Liver (tissue), 9 donors: ENCODE results near the gene FN3K. TPM values are rescaled to one million over a fixed set of nuclear protein-coding genes. Genes with fewer than 3 reads are reported as not detected.
A peak's percentile ranks its signal among the peaks of the same experiment; 100 is the strongest.

Experiments
- DNase-seq: peaks from one replicate; pipeline ENCODE4 v3.0.0-alpha.2; 2017; ENCODE audit warnings: low spot score
- H3K27ac ChIP-seq, 2 donors: one replicate each; pipeline ENCODE4 v1.7.0; 2013; ENCODE audit warnings: inconsistent platforms in 2 of 2, low read length in 2 of 2, control low read depth in 1 of 2, low read depth in 1 of 2, mild to moderate bottlenecking in 1 of 2
- H3K27me3 ChIP-seq, 4 donors: one replicate each; pipeline versions ENCODE4 v1.6.1 to v1.7.0; 2013; ENCODE audit warnings: low read length in 3 of 4, inconsistent platforms in 1 of 4, mild to moderate bottlenecking in 1 of 4, moderate library complexity in 1 of 4; ENCODE audit not compliant: control insufficient read depth in 4 of 4, insufficient read depth in 4 of 4
- H3K36me3 ChIP-seq, 4 donors: one replicate each; pipeline versions ENCODE4 v1.6.1 to v1.7.0; 2013; ENCODE audit warnings: low read length in 3 of 4, mild to moderate bottlenecking in 3 of 4, low read depth in 1 of 4, moderate library complexity in 1 of 4; ENCODE audit not compliant: control insufficient read depth in 4 of 4, insufficient read depth in 3 of 4
- H3K4me1 ChIP-seq, 4 donors: one replicate each; pipeline versions ENCODE4 v1.6.1 to v1.7.0; 2013; ENCODE audit warnings: low read length in 3 of 4, mild to moderate bottlenecking in 3 of 4, moderate library complexity in 1 of 4; ENCODE audit not compliant: control insufficient read depth in 4 of 4, insufficient read depth in 4 of 4
- H3K4me3 ChIP-seq, 3 donors: one replicate each; pipeline versions ENCODE4 v1.6.1 to v1.7.0; 2013; ENCODE audit warnings: low read length in 3 of 3, control low read depth in 1 of 3, low read depth in 1 of 3, mild to moderate bottlenecking in 1 of 3
- H3K9ac ChIP-seq, 2 donors: one replicate each; pipeline ENCODE4 v1.7.0; 2013; ENCODE audit warnings: low read length in 2 of 2, mild to moderate bottlenecking in 2 of 2, moderate library complexity in 2 of 2, control low read depth in 1 of 2, low read depth in 1 of 2
- H3K9me3 ChIP-seq, 4 donors: one replicate each; pipeline versions ENCODE4 v1.6.1 to v1.7.0; 2013; ENCODE audit warnings: low read length in 3 of 4; ENCODE audit not compliant: control insufficient read depth in 4 of 4
- EGR1 ChIP-seq, 2 donors: IDR thresholded peaks; 2 replicates each; pipeline ENCODE4 v1.6.1; 2016 to 2018; ENCODE audit warnings: antibody characterized with exemption in 2 of 2, low read depth in 2 of 2
- FOXA1 ChIP-seq: IDR thresholded peaks from 2 replicates; pipeline ENCODE4 v1.6.1; 2016; ENCODE audit warnings: antibody characterized with exemption
- FOXA2 ChIP-seq: IDR thresholded peaks from 2 replicates; pipeline ENCODE4 v1.6.1; 2016; ENCODE audit warnings: antibody characterized with exemption
- GABPA ChIP-seq, 2 donors: IDR thresholded peaks in 1 of 2; conservative IDR thresholded peaks in 1 of 2; 2 replicates each; pipeline ENCODE4 v1.6.1; 2016; ENCODE audit warnings: antibody characterized with exemption in 2 of 2, mild to moderate bottlenecking in 1 of 2, moderate library complexity in 1 of 2
- HNF4A ChIP-seq, 2 donors: conservative IDR thresholded peaks; 2 replicates each; pipeline ENCODE4 v1.6.1; 2016; ENCODE audit warnings: antibody characterized with exemption in 2 of 2, mild to moderate bottlenecking in 2 of 2
- HNF4G ChIP-seq: IDR thresholded peaks from 2 replicates; pipeline ENCODE4 v1.6.1; 2016; ENCODE audit warnings: antibody characterized with exemption
- JUND ChIP-seq, 2 donors: IDR thresholded peaks; 2 replicates each; pipeline ENCODE4 v1.6.1; 2016; ENCODE audit warnings: antibody characterized with exemption in 2 of 2
- NR2F2 ChIP-seq: IDR thresholded peaks from 2 replicates; pipeline ENCODE4 v1.6.1; 2016; ENCODE audit warnings: antibody characterized with exemption
- RAD21 ChIP-seq, 2 donors: IDR thresholded peaks; 2 replicates each; pipeline ENCODE4 v1.6.1; 2016; ENCODE audit warnings: antibody characterized with exemption in 2 of 2, mild to moderate bottlenecking in 2 of 2
- RXRA ChIP-seq, 2 donors: IDR thresholded peaks; 2 replicates each; pipeline ENCODE4 v1.6.1; 2017 to 2018; ENCODE audit warnings: antibody characterized with exemption in 2 of 2, mild to moderate bottlenecking in 1 of 2
- SP1 ChIP-seq: IDR thresholded peaks from 2 replicates; pipeline ENCODE4 v1.6.1; 2018; ENCODE audit warnings: antibody characterized with exemption, mild to moderate bottlenecking
- TAF1 ChIP-seq: conservative IDR thresholded peaks from 2 replicates; pipeline ENCODE4 v1.6.1; 2016; ENCODE audit warnings: antibody characterized with exemption, mild to moderate bottlenecking
- YY1 ChIP-seq: IDR thresholded peaks from 2 replicates; pipeline ENCODE4 v1.6.1; 2016; ENCODE audit warnings: antibody characterized with exemption, mild to moderate bottlenecking
- WGBS: extraction: QIAGEN DNeasy Blood & Tissue Kit; methylation state at CpG from one replicate; pipeline ENCODE4 v1.1.7; 2013; 5-methylcytosine and 5-hydroxymethylcytosine counted together
- polyA plus RNA-seq, 2 donors: library from polyadenylated mRNA; stranded (reverse) in 1 of 2; unstranded in 1 of 2; fragments of 200-250 nt in 1 of 2; fragments of >200 nt in 1 of 2; fragmentation: Nextera tagmentation in 1 of 2; extraction: Ambion mirVana in 1 of 2; gene quantifications; one replicate each; pipeline versions ENCODE4 v1.2.1 to v1.2.3, GENCODE V29; 2013 to 2015
- total RNA-seq, 2 donors: library from RNA; depleted of rRNA; stranded (reverse); fragments of >200 nt; gene quantifications; one replicate each; pipeline ENCODE4 v1.2.3, GENCODE V29; 2014
- TF ChIP-seq, protein P1 (sequence below): fragments of 150-350 bp; IDR thresholded peaks from 2 replicates; pipeline ENCODE4 v1.5.1; 2017; ENCODE audit warnings: improper control_type of control experiment, low read depth, low read length; ENCODE audit not compliant: missing input control
- TF ChIP-seq, protein P2 (sequence below): IDR thresholded peaks from 2 replicates; pipeline ENCODE4 v1.6.1; 2016; ENCODE audit warnings: antibody characterized with exemption
- TF ChIP-seq, protein P3 (sequence below): IDR thresholded peaks from 2 replicates; pipeline ENCODE4 v1.6.1; 2016; ENCODE audit warnings: antibody characterized with exemption, mild to moderate bottlenecking
- TF ChIP-seq, protein P4 (sequence below): IDR thresholded peaks from 2 replicates; pipeline ENCODE4 v1.6.1; 2016; ENCODE audit warnings: antibody characterized with exemption
- TF ChIP-seq, protein P5 (sequence below): IDR thresholded peaks from 2 replicates; pipeline ENCODE4 v1.6.1; 2016; ENCODE audit warnings: antibody characterized with exemption
- donor health status: healthy.
- donor health status: healthy.
- donor health status: healthy.
- donor health status: healthy.
- donor health status: healthy.

Gene FN3K
- total and polyA plus RNA-seq, 4 donors = 18.4 to 28.7 (median 22.9) TPM

DNA sequence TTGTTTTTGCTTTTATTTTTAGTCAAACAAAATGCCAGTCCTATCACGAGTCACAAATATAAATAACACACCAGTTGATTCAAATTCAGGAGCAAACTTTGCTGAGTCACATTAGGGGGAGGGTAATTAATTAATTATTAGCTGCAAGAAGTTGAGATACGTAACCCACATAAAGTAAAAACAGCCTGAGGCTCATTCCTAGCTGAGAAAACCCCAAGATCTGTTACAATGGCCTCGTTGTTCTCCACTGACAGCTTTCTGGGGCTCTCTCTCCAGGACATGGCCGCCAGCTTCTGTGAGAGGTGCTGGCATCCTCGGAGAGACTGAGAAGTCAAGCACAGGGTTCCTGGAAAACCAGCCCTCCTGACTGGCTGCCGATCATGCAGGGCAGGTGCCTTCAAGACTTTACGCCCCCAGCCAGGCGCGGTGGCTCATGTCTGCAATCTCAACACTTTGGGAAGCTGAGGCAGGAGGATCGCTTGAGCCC is 48.0 kb upstream of the FN3K start:
- Histone ChIP-seq H3K9ac (peak overlapping the region in 1 of 2 donors; percentile 12), H3K4me3 (no peak overlapping the region), H3K27ac (peak overlapping the region; percentile 76 to 87), H3K36me3 (no peaks in the 10 kb centered on the region), H3K27me3 (no peaks in the 10 kb centered on the region), H3K9me3 (no peaks in the 10 kb centered on the region), H3K4me1 (peaks cover 2 to 18% (median 8%) of the 10 kb centered on the region in 4 donors)
- 69% methylated on average over 10 of the region's 10 CpGs for whole genome bisulfite sequencing
- DNase-seq = no peak
- TF ChIP-seq, protein P1, sequence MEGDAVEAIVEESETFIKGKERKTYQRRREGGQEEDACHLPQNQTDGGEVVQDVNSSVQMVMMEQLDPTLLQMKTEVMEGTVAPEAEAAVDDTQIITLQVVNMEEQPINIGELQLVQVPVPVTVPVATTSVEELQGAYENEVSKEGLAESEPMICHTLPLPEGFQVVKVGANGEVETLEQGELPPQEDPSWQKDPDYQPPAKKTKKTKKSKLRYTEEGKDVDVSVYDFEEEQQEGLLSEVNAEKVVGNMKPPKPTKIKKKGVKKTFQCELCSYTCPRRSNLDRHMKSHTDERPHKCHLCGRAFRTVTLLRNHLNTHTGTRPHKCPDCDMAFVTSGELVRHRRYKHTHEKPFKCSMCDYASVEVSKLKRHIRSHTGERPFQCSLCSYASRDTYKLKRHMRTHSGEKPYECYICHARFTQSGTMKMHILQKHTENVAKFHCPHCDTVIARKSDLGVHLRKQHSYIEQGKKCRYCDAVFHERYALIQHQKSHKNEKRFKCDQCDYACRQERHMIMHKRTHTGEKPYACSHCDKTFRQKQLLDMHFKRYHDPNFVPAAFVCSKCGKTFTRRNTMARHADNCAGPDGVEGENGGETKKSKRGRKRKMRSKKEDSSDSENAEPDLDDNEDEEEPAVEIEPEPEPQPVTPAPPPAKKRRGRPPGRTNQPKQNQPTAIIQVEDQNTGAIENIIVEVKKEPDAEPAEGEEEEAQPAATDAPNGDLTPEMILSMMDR = no peak
- TF ChIP-seq RXRA (IDR thresholded peaks at IDR 0.05) (peak; percentile 5 to 49), YY1 (peak; percentile 64), JUND (IDR thresholded peaks at IDR 0.05) (peak in 1 of 2 donors; percentile 51), HNF4A (conservative IDR thresholded peaks at IDR 0.05) (no peak), RAD21 (IDR thresholded peaks at IDR 0.05) (no peak), FOXA1 (no peak), TAF1 (no peak), NR2F2 (no peak), GABPA (IDR thresholded peaks at IDR 0.05 in 1 of 2, conservative IDR thresholded peaks at IDR 0.05 in 1 of 2) (no peak), EGR1 (IDR thresholded peaks at IDR 0.05; ENCODE audit: low read depth in 2 of 2) (no peak), HNF4G (no peak), FOXA2 (peak; percentile 48), SP1 (peak; percentile 59)
- TF ChIP-seq, protein P2, sequence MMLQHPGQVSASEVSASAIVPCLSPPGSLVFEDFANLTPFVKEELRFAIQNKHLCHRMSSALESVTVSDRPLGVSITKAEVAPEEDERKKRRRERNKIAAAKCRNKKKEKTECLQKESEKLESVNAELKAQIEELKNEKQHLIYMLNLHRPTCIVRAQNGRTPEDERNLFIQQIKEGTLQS = no peak
- TF ChIP-seq, protein P3, sequence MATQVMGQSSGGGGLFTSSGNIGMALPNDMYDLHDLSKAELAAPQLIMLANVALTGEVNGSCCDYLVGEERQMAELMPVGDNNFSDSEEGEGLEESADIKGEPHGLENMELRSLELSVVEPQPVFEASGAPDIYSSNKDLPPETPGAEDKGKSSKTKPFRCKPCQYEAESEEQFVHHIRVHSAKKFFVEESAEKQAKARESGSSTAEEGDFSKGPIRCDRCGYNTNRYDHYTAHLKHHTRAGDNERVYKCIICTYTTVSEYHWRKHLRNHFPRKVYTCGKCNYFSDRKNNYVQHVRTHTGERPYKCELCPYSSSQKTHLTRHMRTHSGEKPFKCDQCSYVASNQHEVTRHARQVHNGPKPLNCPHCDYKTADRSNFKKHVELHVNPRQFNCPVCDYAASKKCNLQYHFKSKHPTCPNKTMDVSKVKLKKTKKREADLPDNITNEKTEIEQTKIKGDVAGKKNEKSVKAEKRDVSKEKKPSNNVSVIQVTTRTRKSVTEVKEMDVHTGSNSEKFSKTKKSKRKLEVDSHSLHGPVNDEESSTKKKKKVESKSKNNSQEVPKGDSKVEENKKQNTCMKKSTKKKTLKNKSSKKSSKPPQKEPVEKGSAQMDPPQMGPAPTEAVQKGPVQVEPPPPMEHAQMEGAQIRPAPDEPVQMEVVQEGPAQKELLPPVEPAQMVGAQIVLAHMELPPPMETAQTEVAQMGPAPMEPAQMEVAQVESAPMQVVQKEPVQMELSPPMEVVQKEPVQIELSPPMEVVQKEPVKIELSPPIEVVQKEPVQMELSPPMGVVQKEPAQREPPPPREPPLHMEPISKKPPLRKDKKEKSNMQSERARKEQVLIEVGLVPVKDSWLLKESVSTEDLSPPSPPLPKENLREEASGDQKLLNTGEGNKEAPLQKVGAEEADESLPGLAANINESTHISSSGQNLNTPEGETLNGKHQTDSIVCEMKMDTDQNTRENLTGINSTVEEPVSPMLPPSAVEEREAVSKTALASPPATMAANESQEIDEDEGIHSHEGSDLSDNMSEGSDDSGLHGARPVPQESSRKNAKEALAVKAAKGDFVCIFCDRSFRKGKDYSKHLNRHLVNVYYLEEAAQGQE = peak; percentile 40
- TF ChIP-seq, protein P4, sequence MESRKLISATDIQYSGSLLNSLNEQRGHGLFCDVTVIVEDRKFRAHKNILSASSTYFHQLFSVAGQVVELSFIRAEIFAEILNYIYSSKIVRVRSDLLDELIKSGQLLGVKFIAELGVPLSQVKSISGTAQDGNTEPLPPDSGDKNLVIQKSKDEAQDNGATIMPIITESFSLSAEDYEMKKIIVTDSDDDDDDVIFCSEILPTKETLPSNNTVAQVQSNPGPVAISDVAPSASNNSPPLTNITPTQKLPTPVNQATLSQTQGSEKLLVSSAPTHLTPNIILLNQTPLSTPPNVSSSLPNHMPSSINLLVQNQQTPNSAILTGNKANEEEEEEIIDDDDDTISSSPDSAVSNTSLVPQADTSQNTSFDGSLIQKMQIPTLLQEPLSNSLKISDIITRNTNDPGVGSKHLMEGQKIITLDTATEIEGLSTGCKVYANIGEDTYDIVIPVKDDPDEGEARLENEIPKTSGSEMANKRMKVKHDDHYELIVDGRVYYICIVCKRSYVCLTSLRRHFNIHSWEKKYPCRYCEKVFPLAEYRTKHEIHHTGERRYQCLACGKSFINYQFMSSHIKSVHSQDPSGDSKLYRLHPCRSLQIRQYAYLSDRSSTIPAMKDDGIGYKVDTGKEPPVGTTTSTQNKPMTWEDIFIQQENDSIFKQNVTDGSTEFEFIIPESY = no peak
- TF ChIP-seq, protein P5, sequence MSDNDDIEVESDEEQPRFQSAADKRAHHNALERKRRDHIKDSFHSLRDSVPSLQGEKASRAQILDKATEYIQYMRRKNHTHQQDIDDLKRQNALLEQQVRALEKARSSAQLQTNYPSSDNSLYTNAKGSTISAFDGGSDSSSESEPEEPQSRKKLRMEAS = no peak
